K562 (cell line): ENCODE results near the gene MAGEA4. TPM values are rescaled to one million over a fixed set of nuclear protein-coding genes. Genes with fewer than 3 reads are reported as not detected.

ENCODE experiments used
- BMI1 ChIP-seq: fragments of 150-350 bp; IDR thresholded peaks from 2 replicates; pipeline ENCODE4 v1.6.1; 2014; ENCODE audit warnings: low read length
- CBX5 ChIP-seq: IDR thresholded peaks from 2 replicates; pipeline ENCODE4 v1.6.1; 2014; ENCODE audit warnings: low read depth, borderline replicate concordance
- CREM ChIP-seq: IDR thresholded peaks from 2 replicates; pipeline ENCODE4 v1.6.1; 2014; ENCODE audit warnings: antibody characterized with exemption, low read depth
- ESRRA ChIP-seq: fragments of 450-650 bp; IDR thresholded peaks from 2 replicates; pipeline ENCODE4 v1.6.1; 2014; ENCODE audit warnings: low read depth, mild to moderate bottlenecking, moderate library complexity, borderline replicate concordance
- HDAC8 ChIP-seq: fragments of 450-650 bp; IDR thresholded peaks from 2 replicates; pipeline ENCODE4 v1.6.1; 2016; ENCODE audit warnings: mild to moderate bottlenecking, missing genetic modification characterization, moderate library complexity, missing compliant biosample characterization
- HEY1 ChIP-seq: fragments of 250-450 bp; sonication (Bioruptor Pico); IDR thresholded peaks from 2 replicates; pipeline ENCODE4 v1.5.0; 2020; ENCODE audit warnings: mild to moderate bottlenecking, moderate library complexity, borderline replicate concordance
- KLF6 ChIP-seq: fragments of 250-450 bp; sonication (Bioruptor Pico); IDR thresholded peaks from 2 replicates; pipeline ENCODE4 v1.4.0; 2020; ENCODE audit warnings: mild to moderate bottlenecking, moderate library complexity, borderline replicate concordance
- MAFK ChIP-seq: IDR thresholded peaks from 2 replicates; pipeline ENCODE4 v1.6.1; 2011; ENCODE audit warnings: low read length, improper control_type of control experiment
- NFE2L1 ChIP-seq: fragments of 450-650 bp; IDR thresholded peaks from 2 replicates; pipeline ENCODE4 v1.6.1; 2016; ENCODE audit warnings: missing genetic modification characterization, low read depth, mild to moderate bottlenecking, missing compliant biosample characterization, moderate library complexity, borderline replicate concordance
- NR3C1 ChIP-seq: sonication (generic); formaldehyde crosslinking; IDR thresholded peaks from 2 replicates; pipeline ENCODE4 v1.8.1; 2022; ENCODE audit warnings: missing genetic modification reagents
- PBX2 ChIP-seq, 2 experiments: IDR thresholded peaks in 1 of 2; conservative IDR thresholded peaks in 1 of 2; 2 replicates each; pipeline ENCODE4 v1.6.1; 2016; ENCODE audit warnings: low read depth in 2 of 2, mild to moderate bottlenecking in 1 of 2, missing compliant biosample characterization in 1 of 2, missing genetic modification characterization in 1 of 2, moderate library complexity in 1 of 2
- POLR3G ChIP-seq: IDR thresholded peaks from 2 replicates; pipeline ENCODE4 v1.6.1; 2011; ENCODE audit not compliant: insufficient read length, insufficient replicate concordance; ENCODE audit errors: extremely low read depth
- PTTG1 ChIP-seq: fragments of 450-650 bp; IDR thresholded peaks from 2 replicates; pipeline ENCODE4 v1.6.1; 2016; ENCODE audit warnings: low read depth, mild to moderate bottlenecking, missing genetic modification characterization, missing compliant biosample characterization
- RBM22 ChIP-seq: fragments of 200-400 bp; formaldehyde crosslinking; IDR thresholded peaks from 2 replicates; pipeline ENCODE4 v1.6.1; 2018; ENCODE audit warnings: low read length, low read depth; ENCODE audit not compliant: poor library complexity, severe bottlenecking
- SAFB ChIP-seq: fragments of 200-400 bp; formaldehyde crosslinking; IDR thresholded peaks from 2 replicates; pipeline ENCODE4 v1.6.1; 2017; ENCODE audit warnings: low read depth, low read length, borderline replicate concordance
- SRSF3 ChIP-seq: fragments of 200-400 bp; formaldehyde crosslinking; IDR thresholded peaks from 2 replicates; pipeline ENCODE4 v1.6.1; 2016; ENCODE audit warnings: mild to moderate bottlenecking, low read length, moderate library complexity; ENCODE audit not compliant: insufficient read depth
- ZNF124 ChIP-seq: sonication (generic); formaldehyde crosslinking; IDR thresholded peaks from 2 replicates; pipeline ENCODE4 v1.8.1; 2022; ENCODE audit warnings: missing genetic modification reagents
- ZNF143 ChIP-seq: sonication (generic); formaldehyde crosslinking; IDR thresholded peaks from 2 replicates; pipeline ENCODE4 v1.9.0; 2022; ENCODE audit warnings: mild to moderate bottlenecking, missing genetic modification reagents
- ZNF217 ChIP-seq: sonication (generic); formaldehyde crosslinking; IDR thresholded peaks from 2 replicates; pipeline ENCODE4 v1.8.0; 2022; ENCODE audit warnings: mild to moderate bottlenecking, missing genetic modification reagents
- ZNF764 ChIP-seq: fragments of 250-450 bp; sonication (Bioruptor Pico); IDR thresholded peaks from 2 replicates; pipeline ENCODE4 v1.4.0; 2020; ENCODE audit warnings: low read depth, mild to moderate bottlenecking, moderate library complexity
- polyA plus RNA-seq, 8 experiments: library from polyadenylated mRNA; depleted of rRNA in 4 of 8; stranded (reverse) in 5 of 8; unstranded in 3 of 8; fragments of >200 nt; fragmentation: Nextera tagmentation in 2 of 8; fragmentation: Illumina TruSeq in 1 of 8; extraction: Ambion mirVana in 2 of 8; extraction: Trizol in 1 of 8; gene quantifications; 2 replicates each; pipeline versions ENCODE4 v1.2.1 to v1.2.3, GENCODE V29; 2011 to 2014; ENCODE audit warnings: inconsistent platforms in 1 of 8, missing spikeins in 1 of 8
- total RNA-seq, 7 experiments: library from RNA; depleted of rRNA in 6 of 7; stranded (reverse); fragments of >200 nt in 6 of 7; fragmentation: Illumina TruSeq in 2 of 7; extraction: Trizol in 2 of 7; gene quantifications; 2 replicates each; pipeline versions ENCODE4 v1.2.1 to v1.2.3, GENCODE V29; 2011 to 2021; ENCODE audit warnings: low replicate concordance in 1 of 7
- TF ChIP-seq, protein P1 (sequence below), 2 experiments: IDR thresholded peaks; 2 replicates each; pipeline ENCODE4 v1.6.1; 2012; ENCODE audit warnings: improper control_type of control experiment in 2 of 2, low read depth in 2 of 2, low read length in 2 of 2, borderline replicate concordance in 1 of 2
- TF ChIP-seq, protein P2 (sequence below): fragments of 250-450 bp; sonication (Bioruptor Pico); IDR thresholded peaks from 2 replicates; pipeline ENCODE4 v1.8.0; 2022; ENCODE audit warnings: inconsistent platforms, mild to moderate bottlenecking, moderate library complexity, borderline replicate concordance

MAGEA4 gene
- total and polyA plus RNA-seq, 9 of the 15 experiments (the other 6 are each of a cell fraction or from before 2014, with no cell fraction given) = 0.42 to 1.9 (median 0.69) TPM

DNA sequence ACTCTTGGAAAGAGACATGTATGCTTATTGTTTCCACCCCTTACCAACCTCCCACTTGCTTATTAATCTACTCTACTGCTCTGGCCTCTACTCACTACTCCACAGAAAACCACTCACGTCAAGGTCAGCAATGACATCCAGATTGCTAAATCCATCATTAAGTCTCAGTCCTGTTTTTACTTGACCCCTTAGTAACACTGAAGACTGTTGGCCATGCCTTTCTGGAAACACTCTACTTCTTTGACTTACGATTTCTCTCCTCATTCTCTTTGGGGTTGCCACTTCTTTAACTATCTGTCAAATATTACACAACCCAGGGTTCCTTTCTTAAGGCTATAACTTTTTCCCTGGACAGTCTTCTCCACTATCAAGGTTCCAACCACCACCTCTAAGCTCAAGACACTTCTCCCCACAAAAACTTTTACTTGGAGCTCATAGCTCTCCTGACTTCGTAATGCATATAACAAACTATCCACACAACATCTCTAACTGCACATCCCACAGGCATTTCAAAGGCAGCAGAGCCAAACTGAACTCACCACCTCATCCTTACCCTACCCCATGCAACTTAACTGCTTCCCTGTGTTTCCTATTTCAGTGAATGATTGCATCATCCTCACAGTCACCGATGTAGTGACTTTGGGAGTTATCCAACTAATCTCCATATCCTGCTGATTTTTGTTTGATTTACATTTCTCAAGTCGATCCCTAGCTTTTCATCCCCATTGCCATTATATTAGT, 15.8 kb upstream of the MAGEA4 start (continued):
- TF ChIP-seq, protein P1, sequence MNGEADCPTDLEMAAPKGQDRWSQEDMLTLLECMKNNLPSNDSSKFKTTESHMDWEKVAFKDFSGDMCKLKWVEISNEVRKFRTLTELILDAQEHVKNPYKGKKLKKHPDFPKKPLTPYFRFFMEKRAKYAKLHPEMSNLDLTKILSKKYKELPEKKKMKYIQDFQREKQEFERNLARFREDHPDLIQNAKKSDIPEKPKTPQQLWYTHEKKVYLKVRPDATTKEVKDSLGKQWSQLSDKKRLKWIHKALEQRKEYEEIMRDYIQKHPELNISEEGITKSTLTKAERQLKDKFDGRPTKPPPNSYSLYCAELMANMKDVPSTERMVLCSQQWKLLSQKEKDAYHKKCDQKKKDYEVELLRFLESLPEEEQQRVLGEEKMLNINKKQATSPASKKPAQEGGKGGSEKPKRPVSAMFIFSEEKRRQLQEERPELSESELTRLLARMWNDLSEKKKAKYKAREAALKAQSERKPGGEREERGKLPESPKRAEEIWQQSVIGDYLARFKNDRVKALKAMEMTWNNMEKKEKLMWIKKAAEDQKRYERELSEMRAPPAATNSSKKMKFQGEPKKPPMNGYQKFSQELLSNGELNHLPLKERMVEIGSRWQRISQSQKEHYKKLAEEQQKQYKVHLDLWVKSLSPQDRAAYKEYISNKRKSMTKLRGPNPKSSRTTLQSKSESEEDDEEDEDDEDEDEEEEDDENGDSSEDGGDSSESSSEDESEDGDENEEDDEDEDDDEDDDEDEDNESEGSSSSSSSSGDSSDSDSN (IDR thresholded peaks at IDR 0.05; ENCODE audit: borderline replicate concordance in 1 of 2, low read depth in 2 of 2, low read length in 2 of 2) = no peak
- no peak for TF ChIP-seq HEY1 (CRISPR knock-in tag)
- TF ChIP-seq SRSF3 = no peak
- no peak for TF ChIP-seq RBM22
- no peak for TF ChIP-seq PBX2 (CRISPR knock-in tag; IDR thresholded peaks at IDR 0.05; ENCODE audit: low read depth)
- no peak; the same call in 1 of the 2 replicates for TF ChIP-seq PBX2 (tag; conservative IDR thresholded peaks at IDR 0.05; ENCODE audit: low read depth)
- TF ChIP-seq PTTG1 (tag) = peak; percentile 14; the same call in 1 of the 2 replicates
- peak; percentile 53; the same call in 1 of the 2 replicates for TF ChIP-seq KLF6 (CRISPR knock-in tag)
- TF ChIP-seq MAFK = no peak
- TF ChIP-seq, protein P2, sequence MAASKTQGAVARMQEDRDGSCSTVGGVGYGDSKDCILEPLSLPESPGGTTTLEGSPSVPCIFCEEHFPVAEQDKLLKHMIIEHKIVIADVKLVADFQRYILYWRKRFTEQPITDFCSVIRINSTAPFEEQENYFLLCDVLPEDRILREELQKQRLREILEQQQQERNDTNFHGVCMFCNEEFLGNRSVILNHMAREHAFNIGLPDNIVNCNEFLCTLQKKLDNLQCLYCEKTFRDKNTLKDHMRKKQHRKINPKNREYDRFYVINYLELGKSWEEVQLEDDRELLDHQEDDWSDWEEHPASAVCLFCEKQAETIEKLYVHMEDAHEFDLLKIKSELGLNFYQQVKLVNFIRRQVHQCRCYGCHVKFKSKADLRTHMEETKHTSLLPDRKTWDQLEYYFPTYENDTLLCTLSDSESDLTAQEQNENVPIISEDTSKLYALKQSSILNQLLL = no peak
- no peak for TF ChIP-seq HDAC8 (tag)
- TF ChIP-seq ESRRA = 0 out of 2 replicates have a peak, but pooled peaks have one; percentile 8
- no peak for TF ChIP-seq ZNF217
- TF ChIP-seq BMI1 = no peak
- TF ChIP-seq ZNF143 (CRISPR knock-in tag) = no peak
- TF ChIP-seq POLR3G = no peak
- TF ChIP-seq NFE2L1 (tag) = no peak
- no peak for TF ChIP-seq ZNF764 (CRISPR knock-in tag)
- no peak for TF ChIP-seq SAFB
- TF ChIP-seq CREM = no peak
- no peak for TF ChIP-seq CBX5
- TF ChIP-seq ZNF124 (CRISPR knock-in tag) = no peak
- TF ChIP-seq NR3C1 (CRISPR knock-in tag) = no peak
